ENCODE measurements around the gene TP53TG3E.
"Not testable (repeated sequence)": the region's sequence is repeated elsewhere in the genome, so short reads cannot be mapped to it uniquely, and the experiment has no call there.

Gene TP53TG3E, protein sequence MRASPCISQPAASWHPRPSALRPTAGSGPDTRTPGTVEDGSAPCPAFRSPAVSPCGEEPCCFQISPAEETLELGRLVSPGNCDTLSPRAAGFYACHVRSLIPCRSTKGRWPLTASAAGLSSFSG

DNA sequence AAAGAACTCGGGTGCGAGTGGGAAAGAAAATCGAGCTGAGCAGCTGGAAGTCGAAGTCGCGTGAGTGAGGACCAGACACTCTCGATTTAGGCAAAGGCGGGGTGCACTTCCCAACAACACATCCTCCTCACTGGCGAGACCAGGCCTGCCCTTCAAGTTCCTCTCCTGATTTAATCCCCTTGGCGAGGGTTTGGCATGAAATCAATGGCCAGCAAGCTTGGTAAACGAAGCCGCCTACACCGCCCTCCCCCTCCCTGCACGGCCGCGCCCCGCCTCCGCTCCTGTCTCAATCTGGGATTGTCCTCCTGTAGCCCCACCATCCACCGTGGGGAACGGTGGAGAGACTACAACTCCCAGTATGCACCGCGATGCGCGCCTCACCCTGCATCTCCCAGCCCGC is at the start of gene TP53TG3E:
TSS of gene TP53TG3E (plus strand) at position 301 of the 400 bp plus-strand sequence. CDS start at position 369, 68 bp downstream.
- not testable (repeated sequence) for H3K4me3 ChIP-seq (ENCODE audit: low read depth, low read length); H3K9ac ChIP-seq (ENCODE audit: low read depth, low read length); H3K9me3 ChIP-seq (ENCODE audit: control insufficient read depth, insufficient read depth, low read length); H3K27ac ChIP-seq (ENCODE audit: low read depth, low read length); H3K36me3 ChIP-seq (ENCODE audit: control insufficient read depth, insufficient read depth, low read length); H3K27me3 ChIP-seq (ENCODE audit: control insufficient read depth, insufficient read depth, low read length); H3K4me1 ChIP-seq (ENCODE audit: control insufficient read depth, insufficient read depth, low read length)

DNA sequence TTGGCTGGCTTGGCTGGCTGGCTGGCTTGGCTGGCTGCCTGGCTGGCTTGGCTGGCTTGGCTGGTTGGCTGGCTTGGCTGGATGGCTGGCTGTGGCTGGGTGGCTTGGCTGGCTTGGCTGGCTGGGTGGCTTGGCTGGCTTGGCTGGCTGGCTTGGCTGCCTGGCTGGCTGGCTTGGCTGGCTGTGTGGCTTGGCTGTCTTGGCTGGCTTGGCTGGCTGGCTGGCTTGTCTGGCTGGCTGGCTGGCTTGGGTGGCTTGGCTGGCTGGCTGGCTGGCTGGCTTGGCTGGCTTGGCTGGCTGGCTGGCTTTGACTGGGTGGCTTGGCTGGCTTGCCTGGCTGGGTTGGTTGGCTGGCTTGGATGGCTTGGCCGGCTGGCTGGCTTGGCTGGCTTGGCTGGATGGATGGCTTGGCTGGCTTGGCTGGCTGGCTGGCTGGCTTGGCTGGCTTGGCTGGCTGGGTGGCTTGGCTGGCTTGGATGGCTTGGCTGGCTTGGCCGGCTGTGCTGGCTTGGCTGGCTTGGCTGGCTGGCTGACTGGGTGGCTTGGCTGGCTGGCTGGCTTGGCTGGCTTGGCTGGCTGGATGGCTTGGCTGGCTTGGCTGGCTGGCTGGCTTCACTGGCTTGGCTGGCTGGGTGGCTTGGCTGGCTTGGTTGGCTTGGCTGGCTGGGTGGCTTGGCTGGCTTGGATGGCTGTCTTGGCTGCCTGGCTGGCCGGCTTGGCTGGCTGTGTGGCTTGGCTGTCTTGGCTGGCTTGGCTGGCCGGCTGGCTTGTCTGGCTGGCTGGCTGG is 32.3 kb downstream of the TP53TG3E start:
- not testable (repeated sequence) for H3K4me3 ChIP-seq (ENCODE audit: low read depth, low read length)

DNA sequence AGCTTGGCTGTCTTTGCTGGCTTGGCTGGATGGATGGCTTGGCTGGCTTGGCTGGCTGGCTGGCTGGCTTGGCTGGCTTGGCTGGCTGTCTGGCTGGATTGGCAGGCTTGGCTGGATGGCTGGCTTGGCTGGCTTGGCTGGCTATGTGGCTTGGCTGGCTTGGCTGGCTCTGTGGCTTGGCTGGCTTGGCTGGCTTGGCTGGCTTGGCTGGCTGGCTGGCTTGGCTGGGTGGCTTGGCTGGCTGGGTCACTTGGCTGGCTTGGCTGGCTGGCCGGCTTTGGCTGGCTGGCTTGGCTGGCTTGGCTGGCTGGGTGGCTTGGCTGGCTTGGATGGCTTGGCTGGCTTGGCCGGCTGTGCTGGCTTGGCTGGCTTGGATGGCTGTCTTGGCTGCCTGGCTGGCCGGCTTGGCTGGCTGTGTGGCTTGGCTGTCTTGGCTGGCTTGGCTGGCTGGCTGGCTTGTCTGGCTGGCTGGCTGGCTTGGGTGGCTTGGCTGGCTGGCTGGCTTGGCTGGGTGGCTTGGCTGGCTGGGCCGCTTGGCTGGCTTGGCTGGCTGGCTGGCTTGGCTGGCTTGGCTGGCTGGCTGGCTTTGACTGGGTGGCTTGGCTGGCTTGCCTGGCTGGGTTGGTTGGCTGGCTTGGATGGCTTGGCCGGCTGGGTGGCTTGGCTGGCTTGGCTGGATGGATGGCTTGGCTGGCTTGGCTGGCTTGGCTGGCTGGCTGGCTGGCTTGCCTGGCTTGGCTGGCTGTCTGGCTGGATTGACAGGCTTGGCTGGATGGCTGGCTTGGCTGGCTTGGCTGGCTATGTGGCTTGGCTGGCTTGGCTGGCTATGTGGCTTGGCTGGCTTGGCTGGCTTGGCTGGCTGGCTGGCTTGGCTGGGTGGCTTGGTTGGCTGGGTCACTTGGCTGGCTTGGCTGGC is 33.8 kb downstream of the TP53TG3E start:
- not testable (repeated sequence) for H3K27me3 ChIP-seq (ENCODE audit: control insufficient read depth, insufficient read depth, low read length); H3K27ac ChIP-seq (ENCODE audit: low read depth, low read length); H3K4me3 ChIP-seq (ENCODE audit: low read depth, low read length); H3K36me3 ChIP-seq (ENCODE audit: control insufficient read depth, insufficient read depth, low read length); H3K9ac ChIP-seq (ENCODE audit: low read depth, low read length); H3K4me1 ChIP-seq (ENCODE audit: control insufficient read depth, insufficient read depth, low read length)
- peaks cover 20% of the 10 kb centered on the region for H3K9me3 ChIP-seq (ENCODE audit: control insufficient read depth, insufficient read depth, low read length)

More for the DNA sequence above, 32.3 kb downstream of the TP53TG3E start:
- not testable (repeated sequence) for H3K27me3 ChIP-seq (ENCODE audit: control insufficient read depth, insufficient read depth, low read length); H3K4me1 ChIP-seq (ENCODE audit: control insufficient read depth, insufficient read depth, low read length); H3K36me3 ChIP-seq (ENCODE audit: control insufficient read depth, insufficient read depth, low read length); H3K27ac ChIP-seq (ENCODE audit: low read depth, low read length); H3K9ac ChIP-seq (ENCODE audit: low read depth, low read length)
- H3K9me3 ChIP-seq (ENCODE audit: control insufficient read depth, insufficient read depth, low read length): peaks cover 20% of the 10 kb centered on the region

DNA sequence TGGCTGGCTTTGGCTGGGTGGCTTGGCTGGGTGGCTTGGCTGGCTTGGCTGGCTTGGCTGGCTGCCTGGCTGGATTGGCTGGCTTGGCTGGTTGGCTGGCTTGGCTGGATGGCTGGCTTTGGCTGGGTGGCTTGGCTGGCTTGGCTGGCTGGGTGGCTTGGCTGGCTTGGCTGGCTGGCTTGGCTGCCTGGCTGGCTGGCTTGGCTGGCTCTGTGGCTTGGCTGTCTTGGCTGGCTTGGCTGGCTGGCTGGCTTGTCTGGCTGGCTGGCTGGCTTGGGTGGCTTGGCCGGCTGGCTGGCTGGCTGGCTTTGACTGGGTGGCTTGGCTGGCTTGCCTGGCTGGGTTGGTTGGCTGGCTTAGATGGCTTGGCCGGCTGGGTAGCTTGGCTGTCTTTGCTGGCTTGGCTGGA is 34.4 kb downstream of the TP53TG3E start:
- not testable (repeated sequence) for H3K4me1 ChIP-seq (ENCODE audit: control insufficient read depth, insufficient read depth, low read length); H3K9ac ChIP-seq (ENCODE audit: low read depth, low read length); H3K36me3 ChIP-seq (ENCODE audit: control insufficient read depth, insufficient read depth, low read length); H3K27me3 ChIP-seq (ENCODE audit: control insufficient read depth, insufficient read depth, low read length); H3K4me3 ChIP-seq (ENCODE audit: low read depth, low read length); H3K27ac ChIP-seq (ENCODE audit: low read depth, low read length)
- peaks cover 20% of the 10 kb centered on the region for H3K9me3 ChIP-seq (ENCODE audit: control insufficient read depth, insufficient read depth, low read length)

DNA sequence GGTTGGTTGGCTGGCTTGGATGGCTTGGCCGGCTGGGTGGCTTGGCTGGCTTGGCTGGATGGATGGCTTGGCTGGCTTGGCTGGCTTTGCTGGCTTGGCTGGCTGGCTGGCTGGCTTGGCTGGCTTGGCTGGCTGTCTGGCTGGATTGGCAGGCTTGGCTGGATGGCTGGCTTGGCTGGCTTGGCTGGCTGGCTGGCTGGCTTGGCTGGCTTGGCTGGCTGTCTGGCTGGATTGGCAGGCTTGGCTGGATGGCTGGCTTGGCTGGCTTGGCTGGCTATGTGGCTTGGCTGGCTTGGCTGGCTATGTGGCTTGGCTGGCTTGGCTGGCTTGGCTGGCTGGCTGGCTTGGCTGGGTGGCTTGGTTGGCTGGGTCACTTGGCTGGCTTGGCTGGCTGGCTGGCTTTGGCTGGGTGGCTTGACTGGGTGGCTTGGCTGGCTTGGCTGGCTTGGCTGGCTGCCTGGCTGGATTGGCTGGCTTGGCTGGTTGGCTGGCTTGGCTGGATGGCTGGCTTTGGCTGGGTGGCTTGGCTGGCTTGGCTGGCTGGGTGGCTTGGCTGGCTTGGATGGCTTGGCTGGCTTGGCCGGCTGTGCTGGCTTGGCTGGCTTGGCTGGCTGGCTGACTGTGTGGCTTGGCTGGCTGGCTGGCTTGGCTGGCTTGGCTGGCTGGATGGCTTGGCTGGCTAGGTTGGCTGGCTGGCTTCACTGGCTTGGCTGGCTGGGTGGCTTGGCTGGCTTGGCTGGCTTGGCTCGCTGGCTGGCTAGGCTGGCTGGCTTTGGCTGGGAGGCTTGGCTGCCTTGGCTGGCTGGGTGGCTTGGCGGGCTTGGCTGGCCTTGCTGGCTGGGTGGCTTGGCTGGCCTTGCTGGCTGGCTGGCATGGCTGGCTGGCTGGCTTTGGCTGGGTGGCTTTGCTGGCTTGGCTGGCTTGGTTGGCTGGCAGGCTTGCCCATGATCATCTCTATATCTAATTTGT is 35.3 kb downstream of the TP53TG3E start:
- 0 out of 2 replicates have a peak overlapping the region, but pooled peaks have one; percentile 21 for H3K4me3 ChIP-seq (ENCODE audit: low read depth, low read length)
- H3K27me3 ChIP-seq (ENCODE audit: control insufficient read depth, insufficient read depth, low read length); H3K27ac ChIP-seq (ENCODE audit: low read depth, low read length); H3K4me1 ChIP-seq (ENCODE audit: control insufficient read depth, insufficient read depth, low read length); H3K36me3 ChIP-seq (ENCODE audit: control insufficient read depth, insufficient read depth, low read length); H3K9ac ChIP-seq (ENCODE audit: low read depth, low read length): not testable (repeated sequence)
- H3K9me3 ChIP-seq (ENCODE audit: control insufficient read depth, insufficient read depth, low read length): peaks cover 20% of the 10 kb centered on the region
